Testis (tissue), 2 donors: ENCODE results near the gene POLN.

Experiments
- POLR2A ChIP-seq: fragments of 450-650 bp; IDR thresholded peaks from one replicate; pipeline ENCODE4 v1.6.1; 2017; ENCODE audit warnings: antibody characterized with exemption, mild to moderate bottlenecking, moderate library complexity
- TF ChIP-seq, protein P1 (sequence below), 3 experiments: fragments of 450-650 bp in 2 of 3; fragments of 200-600 bp in 1 of 3; sonication (generic) in 1 of 3; IDR thresholded peaks; one replicate each; pipeline ENCODE4 v1.5.1; 2016 to 2019; ENCODE audit warnings: antibody characterized with exemption in 3 of 3, mild to moderate bottlenecking in 2 of 3, moderate library complexity in 1 of 3

DNA sequence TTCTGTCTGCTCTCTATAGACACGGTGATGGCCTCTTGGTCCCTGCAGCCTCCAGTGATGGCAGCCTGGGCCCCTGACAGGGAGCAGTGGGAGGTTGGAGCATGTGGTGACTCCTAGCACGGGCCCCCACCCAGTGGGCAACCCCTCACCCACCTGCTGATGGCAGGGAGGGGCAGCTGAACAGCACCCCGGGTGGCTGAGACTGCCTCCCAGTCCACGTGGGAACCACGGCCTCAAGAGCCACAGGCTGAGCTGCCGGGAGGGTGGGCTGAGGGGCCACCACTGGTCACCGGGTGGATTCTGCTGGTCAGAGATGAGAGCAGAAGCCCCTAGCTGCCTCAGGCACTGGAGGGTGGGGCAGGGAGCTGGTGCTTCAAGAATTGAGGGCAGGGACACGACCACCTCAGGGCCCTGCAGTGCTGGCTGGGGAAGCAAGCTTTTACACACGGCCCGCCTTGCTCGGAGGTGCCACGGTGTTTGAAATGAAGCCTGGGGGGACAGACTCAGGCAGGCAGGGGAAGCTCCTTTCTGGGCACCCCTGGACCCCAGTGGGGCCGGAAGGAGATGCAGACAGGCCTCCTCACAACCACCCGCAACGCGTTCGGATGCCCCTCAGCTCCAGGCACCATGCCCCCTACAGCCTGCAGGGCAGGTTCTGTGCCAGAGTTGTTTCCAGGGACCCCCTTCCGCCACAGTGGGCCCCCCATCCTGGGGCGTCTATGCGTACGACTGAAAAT lies 6.3 kb upstream of the POLN start:
- TF ChIP-seq, protein P1, sequence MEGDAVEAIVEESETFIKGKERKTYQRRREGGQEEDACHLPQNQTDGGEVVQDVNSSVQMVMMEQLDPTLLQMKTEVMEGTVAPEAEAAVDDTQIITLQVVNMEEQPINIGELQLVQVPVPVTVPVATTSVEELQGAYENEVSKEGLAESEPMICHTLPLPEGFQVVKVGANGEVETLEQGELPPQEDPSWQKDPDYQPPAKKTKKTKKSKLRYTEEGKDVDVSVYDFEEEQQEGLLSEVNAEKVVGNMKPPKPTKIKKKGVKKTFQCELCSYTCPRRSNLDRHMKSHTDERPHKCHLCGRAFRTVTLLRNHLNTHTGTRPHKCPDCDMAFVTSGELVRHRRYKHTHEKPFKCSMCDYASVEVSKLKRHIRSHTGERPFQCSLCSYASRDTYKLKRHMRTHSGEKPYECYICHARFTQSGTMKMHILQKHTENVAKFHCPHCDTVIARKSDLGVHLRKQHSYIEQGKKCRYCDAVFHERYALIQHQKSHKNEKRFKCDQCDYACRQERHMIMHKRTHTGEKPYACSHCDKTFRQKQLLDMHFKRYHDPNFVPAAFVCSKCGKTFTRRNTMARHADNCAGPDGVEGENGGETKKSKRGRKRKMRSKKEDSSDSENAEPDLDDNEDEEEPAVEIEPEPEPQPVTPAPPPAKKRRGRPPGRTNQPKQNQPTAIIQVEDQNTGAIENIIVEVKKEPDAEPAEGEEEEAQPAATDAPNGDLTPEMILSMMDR (IDR thresholded peaks at IDR 0.05): no peak
- no peak for TF ChIP-seq POLR2A
